Astrocyte of the cerebellum (primary cell): Measurements from ENCODE around the gene SRRD.
"Not testable (repeated sequence)": the region's sequence is repeated elsewhere in the genome, so short reads cannot be mapped to it uniquely, and the experiment has no call there.

ENCODE experiments used
- DNase-seq: peaks from one replicate; pipeline ENCODE4 v3.0.0-alpha.2; 2011; ENCODE audit warnings: low read depth
- H3K4me3 ChIP-seq: 2 replicates; pipeline ENCODE4 v1.5.1; 2011; ENCODE audit warnings: mild to moderate bottlenecking, low read depth, low read length, moderate library complexity
- CTCF ChIP-seq: IDR thresholded peaks from 2 replicates; pipeline ENCODE4 v1.5.1; 2012; ENCODE audit warnings: low read length, low read depth, moderate library complexity, mild to moderate bottlenecking; ENCODE audit errors: missing control alignments
- in situ Hi-C: cut with HindIII; loops from 2 replicates; pipeline ENCODE4 v1.10.0; 2017; ENCODE audit warnings: low sequenced_read_pairs

The SRRD gene

DNA sequence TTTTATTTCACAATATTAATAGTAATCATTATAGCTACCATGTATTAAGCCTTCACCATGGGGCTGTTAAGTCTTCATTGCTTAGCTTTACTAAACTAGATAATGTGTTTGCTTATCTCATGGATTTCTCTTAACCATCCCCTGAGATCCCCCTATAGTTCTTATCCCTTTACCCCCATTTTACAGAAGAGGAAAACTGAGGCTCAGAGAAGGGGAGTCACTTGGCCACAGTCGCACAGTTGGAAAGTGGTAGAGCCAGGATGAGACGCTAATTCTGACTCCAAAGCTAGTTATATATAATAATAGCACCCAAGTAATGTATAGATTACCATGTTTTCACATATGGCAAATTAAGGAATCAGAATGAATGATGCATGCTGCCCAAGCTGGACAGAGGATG lies 38.3 kb downstream of the SRRD start:
- DNase-seq = no peak
- no peak overlapping the region for H3K4me3 ChIP-seq
- TF ChIP-seq CTCF = no peak
- in situ Hi-C loops = no loop called here

GRCh38 chr22:26522592-26522991 lies 38.9 kb downstream of the SRRD start:
- no peak overlapping the region for H3K4me3 ChIP-seq
- TF ChIP-seq CTCF = no peak

GRCh38 chr22:26524870-26525269 lies 41.2 kb downstream of the SRRD start:
- in situ Hi-C loops = loop anchor here (5.0 kb wide), 1 partner anchor 82 kb away; no protein-coding TSS in a partner anchor
- H3K4me3 ChIP-seq = no peak overlapping the region
- no peak for TF ChIP-seq CTCF
- DNase-seq = no peak

More at GRCh38 chr22:26522592-26522991, 38.9 kb downstream of the SRRD start:
- in situ Hi-C loops = no loop called here
- no peak for DNase-seq

DNA sequence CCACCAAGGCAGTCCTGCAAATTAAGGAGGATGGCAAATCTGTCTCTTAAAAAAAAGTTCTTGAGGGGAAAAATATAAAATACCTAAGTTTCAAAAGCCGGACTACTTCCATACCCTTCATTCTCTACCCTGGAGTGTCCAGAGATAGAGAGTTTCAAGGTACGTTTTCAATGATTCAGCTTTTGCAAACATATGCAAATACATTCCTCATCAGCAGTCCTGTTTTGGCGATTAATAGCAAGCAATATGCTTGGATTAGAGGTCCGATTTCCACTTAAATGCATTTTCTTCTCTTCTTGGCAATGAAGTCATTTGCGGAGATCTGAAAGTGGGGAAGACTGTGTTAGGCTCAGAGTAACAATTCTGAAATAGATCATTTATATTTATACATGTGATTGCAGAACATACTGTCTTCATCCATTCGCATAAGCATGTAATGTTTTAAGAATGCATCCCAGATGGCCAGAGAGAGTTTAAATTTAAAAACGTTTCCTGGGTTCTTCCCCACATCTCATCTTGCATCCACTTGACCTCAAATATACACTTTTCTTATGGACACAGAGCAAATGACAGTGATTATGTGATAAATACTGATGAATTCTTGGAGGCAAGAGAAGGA lies 42.4 kb downstream of the SRRD start:
- in situ Hi-C loops = loop anchor here (5.0 kb wide), 1 partner anchor 81 kb away; no protein-coding TSS in a partner anchor

DNA sequence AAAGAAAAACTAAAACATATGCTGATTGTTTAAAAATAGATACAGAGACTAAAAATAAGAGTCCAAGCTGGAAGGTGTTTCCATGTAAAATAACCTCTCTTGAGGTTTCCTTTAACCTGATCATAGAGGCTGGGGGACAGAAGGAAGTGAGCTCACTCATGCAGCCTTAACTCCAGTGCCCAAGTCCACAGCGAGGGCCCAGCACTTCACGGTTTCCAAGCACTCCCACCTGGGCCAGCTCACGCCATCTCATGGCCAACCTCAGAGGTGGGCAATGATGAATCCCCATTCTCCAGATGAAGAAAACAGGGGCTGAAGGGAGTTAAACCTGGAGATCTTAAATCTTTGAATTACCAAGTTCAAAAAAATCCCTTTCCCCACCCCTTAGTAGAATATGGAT lies 43.5 kb downstream of the SRRD start:
- in situ Hi-C loops = loop anchor here (5.0 kb wide), 1 partner anchor 80 kb away; no protein-coding TSS in a partner anchor
- no peak for DNase-seq
- TF ChIP-seq CTCF = no peak
- H3K4me3 ChIP-seq = no peak overlapping the region

More for the DNA sequence above, 42.4 kb downstream of the SRRD start:
- no peak overlapping the region for H3K4me3 ChIP-seq
- no peak for DNase-seq
- TF ChIP-seq CTCF = no peak

- in situ Hi-C loops = loop anchor here (5.0 kb wide), 1 partner anchor 79 kb away; no protein-coding TSS in a partner anchor
- no peak overlapping the region for H3K4me3 ChIP-seq
- TF ChIP-seq CTCF = no peak
- DNase-seq = no peak
Observed at GRCh38 chr22:26527574-26528465, 44.1 kb downstream of the SRRD start.

DNA sequence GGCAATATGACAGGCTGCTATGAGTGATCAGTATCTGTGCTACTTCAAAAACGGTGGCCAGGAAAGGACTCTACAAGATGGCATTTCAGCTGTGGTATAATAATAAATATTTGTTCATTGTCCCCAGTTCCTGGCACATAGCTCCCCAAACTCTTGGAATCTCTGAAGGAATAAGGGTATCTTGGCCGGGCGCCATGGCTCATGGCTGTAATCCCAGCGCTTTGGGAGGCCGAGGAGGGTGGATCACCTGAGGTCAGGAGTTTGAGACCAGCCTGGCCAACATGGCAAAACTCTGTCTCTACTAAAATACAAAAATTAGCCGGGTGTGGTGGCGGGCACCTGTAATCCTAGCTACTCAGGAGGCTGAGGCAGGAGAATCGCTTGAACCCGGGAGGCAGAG lies 44.8 kb downstream of the SRRD start:
- H3K4me3 ChIP-seq, DNase-seq: not testable (repeated sequence)
- in situ Hi-C loops = loop anchor here (5.0 kb wide), 1 partner anchor 79 kb away; no protein-coding TSS in a partner anchor
